ENCODE results near the gene SCGB3A1. TPM values are rescaled to one million over a fixed set of nuclear protein-coding genes. Genes with fewer than 3 reads are reported as not detected.

The SCGB3A1 gene
- total RNA-seq, 1 experiment from 2014 or later: not detected

DNA sequence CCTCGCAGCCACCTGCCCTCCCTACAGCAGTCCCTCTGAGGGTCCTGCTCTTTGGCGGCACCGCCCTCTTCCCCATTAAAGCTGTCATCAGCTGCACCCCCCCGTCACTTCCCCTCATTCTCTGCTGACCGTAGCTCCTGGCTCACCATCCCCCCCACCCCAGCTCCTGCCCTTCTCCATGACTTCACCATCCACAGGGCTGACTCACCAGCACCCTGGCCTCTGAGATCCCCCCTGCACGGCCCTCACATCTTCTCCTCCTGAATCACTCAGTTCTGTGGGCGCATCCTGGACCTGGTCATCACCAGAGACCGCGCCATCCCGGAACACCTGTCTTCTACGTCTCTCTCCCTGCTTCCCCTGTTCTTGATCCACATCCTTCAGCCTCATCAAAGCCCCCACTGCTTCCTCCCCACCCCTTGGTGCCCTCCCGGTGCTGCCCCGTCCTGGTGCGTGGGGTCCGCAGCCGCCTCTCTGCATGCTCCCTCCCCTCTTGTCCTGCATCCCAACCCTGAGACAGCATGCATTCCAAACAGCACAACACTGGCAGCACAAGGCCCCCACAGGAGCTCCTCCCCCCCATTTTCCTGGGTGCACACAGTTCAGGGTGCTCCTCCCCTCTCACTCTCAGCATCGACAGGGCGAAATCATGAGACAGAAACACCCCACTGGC is 45.2 kb upstream of the SCGB3A1 start:
- Histone ChIP-seq H2AFZ (ENCODE audit: low read length) (no peak overlapping the region), H3K27me3 (ENCODE audit: insufficient read depth, low read length) (no peaks in the 10 kb centered on the region), H3K56ac (ENCODE audit: insufficient read length, low read depth, low read length) (no peak overlapping the region), H4K5ac (ENCODE audit: insufficient read length, low read depth, low read length) (no peak overlapping the region), H2BK12ac (ENCODE audit: insufficient read length, low read depth, low read length) (no peak overlapping the region), H3K79me2 (ENCODE audit: insufficient read depth, low read length) (no peaks in the 10 kb centered on the region), H3K23ac (ENCODE audit: insufficient read length, low read depth, low read length) (no peak overlapping the region), H4K8ac (replicated peaks; ENCODE audit: insufficient read length, low read depth, low read length) (no peak overlapping the region), H2AK5ac (ENCODE audit: insufficient read length, low read length) (no peak overlapping the region), H4K20me1 (ENCODE audit: control insufficient read depth, insufficient read depth, insufficient read length) (peaks cover 3% of the 10 kb centered on the region), H3K4me2 (ENCODE audit: insufficient read depth, insufficient read length, low read length) (no peak overlapping the region), H3K23me2 (ENCODE audit: insufficient read length, low read depth, low read length, poor library complexity, severe bottlenecking) (no peaks in the 10 kb centered on the region), H3K9me3 (ENCODE audit: control insufficient read depth, low read depth, low read length) (no peaks in the 10 kb centered on the region), H2BK120ac (ENCODE audit: low read depth, low read length, poor library complexity, severe bottlenecking) (no peak overlapping the region), H3K4me1 (ENCODE audit: insufficient read depth, low read length) (no peaks in the 10 kb centered on the region), H3K4ac (ENCODE audit: low read depth, low read length) (no peak overlapping the region), H3K27ac (ENCODE audit: insufficient read length, low read depth, low read length) (no peak overlapping the region), H3K79me1 (ENCODE audit: insufficient read depth, low read depth, low read length, poor library complexity, severe bottlenecking) (no peaks in the 10 kb centered on the region), H4K91ac (ENCODE audit: insufficient read length, low read depth, low read length) (no peak overlapping the region), H3K9ac (ENCODE audit: extremely low read depth, insufficient read length, low read length) (no peak overlapping the region), H2BK15ac (ENCODE audit: low read depth, low read length) (no peak overlapping the region), H3K14ac (ENCODE audit: insufficient read depth, low read length) (no peak overlapping the region), H2BK20ac (ENCODE audit: low read depth, low read length, poor library complexity, severe bottlenecking) (no peak overlapping the region), H3K18ac (ENCODE audit: insufficient read length, low read depth, low read length) (no peak overlapping the region), H3T11ph (ENCODE audit: low read length) (no peak overlapping the region), H2BK5ac (ENCODE audit: insufficient read length, low read length) (no peak overlapping the region)
- no CpG with 5 or more reads among the region's 18 CpGs for WGBS (ENCODE audit: extremely low coverage, insufficient read length, low lambda C conversion rate)
- Mint-ChIP-seq H3K4me1 (peaks cover 5 to 15% of the 10 kb centered on the region in 2 experiments; a peak in 2 of 4 replicates), H3K27ac (no peak overlapping the region), H3K4me3 (no peak overlapping the region), H3K27me3 (ENCODE audit: low read depth) (peaks cover 8% of the 10 kb centered on the region), H3K9me3 (0 out of 5 replicates have a peak, but pooled peaks cover 0 to 2% of the 10 kb centered on the region in 2 experiments), H3K36me3 (ENCODE audit: insufficient read depth in 1 of 3, low read depth in 3 of 3) (no peaks in the 10 kb centered on the region; a peak in 2 of 7 replicates)
- no peak for TF ChIP-seq CTCF (conservative IDR thresholded peaks at IDR 0.05)
- DNase-seq: no peak
